IPS-18a (cell line): ENCODE data around the gene ATP9A.
"Not testable (repeated sequence)": the region's sequence is repeated elsewhere in the genome, so short reads cannot be mapped to it uniquely, and the experiment has no call there.

Experiments used
- H3K27ac ChIP-seq: one replicate; pipeline ENCODE4 v1.5.1; 2013; ENCODE audit warnings: low read length
- H3K27me3 ChIP-seq: one replicate; pipeline ENCODE4 v1.6.1; 2013; ENCODE audit warnings: mild to moderate bottlenecking, low read length; ENCODE audit not compliant: control insufficient read depth, insufficient read depth
- H3K36me3 ChIP-seq: one replicate; pipeline ENCODE4 v1.6.1; 2013; ENCODE audit warnings: low read depth, low read length; ENCODE audit not compliant: control insufficient read depth
- H3K4me1 ChIP-seq: one replicate; pipeline ENCODE4 v1.6.1; 2013; ENCODE audit warnings: low read depth, low read length; ENCODE audit not compliant: control insufficient read depth
- H3K4me3 ChIP-seq: one replicate; pipeline ENCODE4 v1.5.1; 2013; ENCODE audit warnings: low read length
- H3K9ac ChIP-seq: one replicate; pipeline ENCODE4 v1.6.1; 2013; ENCODE audit warnings: mild to moderate bottlenecking, low read length, moderate library complexity
- H3K9me3 ChIP-seq: one replicate; pipeline ENCODE4 v1.6.1; 2013; ENCODE audit warnings: low read depth, low read length; ENCODE audit not compliant: control insufficient read depth

Gene ATP9A

DNA sequence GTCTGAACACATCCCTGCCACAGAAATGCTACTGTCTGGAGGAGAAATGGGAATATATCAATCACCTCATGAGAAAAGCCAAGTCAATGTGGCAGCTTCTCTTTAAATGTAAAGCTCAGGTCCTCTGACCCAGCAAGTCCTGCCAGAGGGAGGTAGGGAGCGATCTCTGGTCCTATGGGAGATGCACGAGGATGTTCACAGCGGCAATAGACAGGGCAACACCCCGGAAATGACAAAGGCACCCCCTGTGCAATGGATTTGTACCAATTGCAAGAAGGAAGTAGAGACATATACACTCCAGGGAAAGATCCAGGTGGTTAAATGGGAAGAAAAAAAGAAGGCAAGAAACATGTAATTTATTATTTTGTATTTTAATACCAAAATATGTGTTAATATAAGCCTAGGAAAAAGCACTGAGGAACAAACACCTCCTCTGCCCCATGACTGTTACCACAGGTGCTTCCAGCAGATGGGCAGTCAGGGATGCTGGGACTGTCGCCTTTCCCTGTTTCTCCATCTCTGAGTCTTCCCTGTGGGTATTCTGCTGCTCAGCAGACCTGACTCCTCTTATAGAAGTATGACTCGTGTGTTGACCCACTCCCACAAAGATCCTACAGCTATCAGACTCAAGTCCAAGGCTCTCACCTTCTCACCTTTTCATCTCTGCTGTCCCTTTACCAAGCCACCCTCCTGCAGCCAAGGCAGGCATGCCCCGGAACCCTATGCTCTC is 20.8 kb downstream of the ATP9A start:
- Histone ChIP-seq H3K27ac (no peak overlapping the region), H3K4me1 (no peaks in the 10 kb centered on the region), H3K27me3 (no peaks in the 10 kb centered on the region), H3K9ac (no peak overlapping the region), H3K4me3 (no peak overlapping the region), H3K9me3 (no peaks in the 10 kb centered on the region), H3K36me3 (no peaks in the 10 kb centered on the region)

DNA sequence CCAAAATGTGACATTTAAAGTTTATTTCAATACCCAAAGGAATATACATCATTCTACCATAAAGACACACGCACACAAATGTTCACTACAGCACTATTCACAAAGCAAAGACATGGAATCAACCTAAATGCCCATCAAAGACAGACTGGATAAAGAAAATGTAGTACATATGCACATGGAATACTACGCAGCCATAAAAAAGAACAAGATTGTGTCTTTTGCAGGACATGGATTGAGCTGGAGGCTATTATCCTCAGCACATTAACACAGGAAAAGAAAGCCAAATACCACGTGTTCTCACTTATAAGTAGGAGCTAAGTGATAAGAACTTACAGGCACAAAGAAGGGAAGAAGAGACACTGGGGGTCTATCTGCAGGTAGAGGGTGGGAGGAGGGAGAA is 22.4 kb downstream of the ATP9A start:
- H3K27me3 ChIP-seq: no peaks in the 10 kb centered on the region
- H3K9ac ChIP-seq: no peak overlapping the region
- no peak overlapping the region for H3K27ac ChIP-seq
- H3K36me3 ChIP-seq: no peaks in the 10 kb centered on the region
- H3K4me1 ChIP-seq: no peaks in the 10 kb centered on the region
- H3K9me3 ChIP-seq: no peaks in the 10 kb centered on the region
- no peak overlapping the region for H3K4me3 ChIP-seq

DNA sequence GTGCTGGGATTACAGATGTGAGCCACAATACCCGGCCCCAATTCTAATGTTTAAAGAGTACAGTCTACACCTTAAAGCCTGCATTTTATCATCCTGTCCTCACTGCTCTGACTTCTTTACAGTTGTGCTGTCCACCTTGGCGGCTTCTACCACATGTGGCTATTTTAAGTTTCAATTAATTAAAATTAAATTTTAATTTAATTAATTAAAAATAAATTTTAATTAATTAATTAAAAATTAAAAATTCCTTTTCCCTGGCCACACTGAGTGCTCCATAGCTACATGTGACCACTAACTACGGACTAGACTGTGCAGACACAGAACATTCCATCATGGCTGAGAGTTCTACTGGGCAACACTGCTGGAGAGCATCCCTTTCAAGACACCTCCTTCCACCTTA is 27.4 kb downstream of the ATP9A start:
- no peaks in the 10 kb centered on the region for H3K9me3 ChIP-seq
- no peak overlapping the region for H3K27ac ChIP-seq
- H3K9ac ChIP-seq: no peak overlapping the region
- H3K27me3 ChIP-seq: no peaks in the 10 kb centered on the region
- H3K4me1 ChIP-seq: no peaks in the 10 kb centered on the region
- H3K4me3 ChIP-seq: no peak overlapping the region
- no peaks in the 10 kb centered on the region for H3K36me3 ChIP-seq

DNA sequence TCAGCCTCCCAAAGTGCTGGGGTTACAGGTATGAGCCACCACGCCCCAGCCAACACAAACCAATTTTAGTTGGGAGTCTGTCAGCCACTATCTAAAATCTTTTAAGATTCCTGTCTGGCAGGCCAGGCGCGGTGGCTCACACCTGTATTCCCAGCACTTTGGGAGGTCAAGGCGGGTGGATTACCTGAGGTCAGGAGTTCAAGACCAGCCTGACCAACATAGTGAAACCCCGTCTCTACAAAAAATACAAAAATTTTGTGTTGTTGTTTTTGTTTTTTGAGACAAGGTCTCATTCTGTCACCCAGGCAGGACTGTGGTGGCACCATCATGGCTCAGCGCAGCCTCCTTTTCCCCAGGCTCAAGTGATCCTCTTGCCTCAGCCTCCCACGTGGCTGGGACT is 27.9 kb downstream of the ATP9A start:
- H3K9ac ChIP-seq, H3K4me1 ChIP-seq, H3K9me3 ChIP-seq, H3K27ac ChIP-seq, H3K4me3 ChIP-seq, H3K27me3 ChIP-seq, H3K36me3 ChIP-seq: not testable (repeated sequence)

DNA sequence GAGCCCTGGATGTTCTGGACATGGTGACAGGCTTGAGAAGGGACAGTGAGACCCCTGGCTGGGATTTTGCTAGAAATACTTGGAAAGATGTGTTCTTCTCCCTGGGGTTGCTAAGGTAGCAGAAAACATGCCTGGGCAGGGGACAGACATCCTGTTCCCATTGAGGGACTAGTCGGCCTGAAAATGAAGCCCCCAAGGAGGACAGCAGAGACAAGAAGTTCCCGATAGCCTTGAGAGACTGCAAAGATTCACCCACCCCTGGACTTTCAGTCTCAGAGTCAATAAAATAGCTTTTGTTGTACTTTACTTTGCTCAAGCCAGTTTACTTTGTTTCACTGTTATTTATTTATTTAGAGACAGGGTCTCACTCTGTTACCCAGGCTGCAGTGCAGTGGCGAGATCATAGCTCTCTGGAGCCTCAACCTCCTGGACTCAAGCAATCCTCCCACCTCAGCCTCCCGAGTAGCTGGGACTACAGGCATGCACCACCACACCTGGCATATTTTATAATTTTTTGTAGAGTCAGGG is 28.4 kb downstream of the ATP9A start:
- Histone ChIP-seq H3K27ac (no peak overlapping the region), H3K4me3 (no peak overlapping the region), H3K9ac (no peak overlapping the region), H3K27me3 (no peaks in the 10 kb centered on the region), H3K4me1 (no peaks in the 10 kb centered on the region), H3K36me3 (no peaks in the 10 kb centered on the region), H3K9me3 (no peaks in the 10 kb centered on the region)

DNA sequence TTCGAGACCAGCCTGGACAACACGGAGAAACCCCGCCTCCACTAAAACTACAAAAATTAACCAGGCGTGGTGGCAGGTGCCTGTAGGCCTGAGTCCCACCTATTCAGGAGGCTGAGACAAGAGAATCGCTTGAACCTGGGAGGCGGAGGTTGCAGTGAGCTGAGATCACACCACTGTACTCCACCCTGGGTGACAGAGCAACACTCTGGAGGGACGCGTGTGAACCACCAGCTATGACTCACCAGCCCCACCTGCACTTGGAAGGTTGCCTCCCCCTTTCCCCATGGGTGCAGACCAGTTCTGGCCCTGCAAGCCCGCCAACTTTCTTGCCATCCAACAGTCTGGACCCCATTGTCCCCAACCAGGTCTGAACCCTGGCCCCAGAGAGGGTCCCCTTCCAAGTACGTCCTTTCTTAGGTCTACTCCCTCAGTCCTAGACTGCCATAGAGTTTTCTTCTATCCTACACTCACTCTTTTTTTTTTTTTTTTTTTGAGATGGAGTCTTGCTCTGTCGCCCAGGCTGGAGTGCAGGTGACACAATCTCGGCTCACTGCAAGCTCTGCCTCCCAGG is 29.2 kb downstream of the ATP9A start:
- Histone ChIP-seq H3K27me3 (no peaks in the 10 kb centered on the region), H3K9me3 (no peaks in the 10 kb centered on the region), H3K9ac (no peak overlapping the region), H3K36me3 (no peaks in the 10 kb centered on the region), H3K27ac (no peak overlapping the region), H3K4me3 (no peak overlapping the region), H3K4me1 (no peaks in the 10 kb centered on the region)

DNA sequence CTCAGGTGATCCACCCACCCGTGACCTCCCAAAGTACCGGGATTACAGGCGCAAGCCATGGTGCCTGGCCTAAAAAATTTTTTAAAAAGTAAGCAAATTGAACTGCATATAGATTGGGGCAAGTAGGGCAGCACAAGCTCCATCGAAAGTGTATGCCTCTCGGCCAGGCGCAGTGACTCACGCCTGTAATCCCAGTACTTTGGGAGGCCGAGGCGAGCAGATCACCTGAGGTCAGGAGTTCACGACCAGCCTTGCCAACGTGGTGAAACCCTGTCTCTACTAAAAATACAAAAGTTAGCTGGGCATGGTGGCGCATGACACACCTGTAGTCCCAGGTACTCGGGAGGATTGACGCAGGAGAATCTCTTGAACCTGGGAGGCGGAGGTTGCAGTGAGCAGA is 29.9 kb downstream of the ATP9A start:
- H3K4me1 ChIP-seq, H3K27me3 ChIP-seq, H3K27ac ChIP-seq, H3K9me3 ChIP-seq, H3K36me3 ChIP-seq, H3K9ac ChIP-seq, H3K4me3 ChIP-seq: not testable (repeated sequence)

DNA sequence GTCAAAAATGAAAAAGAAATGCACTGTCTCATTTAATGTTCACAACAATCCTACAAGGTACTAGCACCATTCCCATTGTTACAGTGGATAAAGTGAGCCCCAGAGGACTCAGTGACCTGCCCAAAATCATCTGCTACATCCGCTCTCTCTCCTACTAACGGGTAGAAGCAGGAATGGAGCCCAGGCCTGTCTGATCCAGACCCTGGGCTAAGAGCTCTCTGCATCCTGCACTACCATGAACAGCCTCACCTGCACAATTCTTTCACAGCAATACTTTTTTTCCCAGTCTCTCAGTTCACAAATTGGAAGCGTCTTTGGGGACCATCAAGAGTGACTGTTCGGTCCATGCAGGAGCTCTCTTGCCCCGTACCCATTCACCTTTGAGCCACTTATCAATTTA is 31.2 kb downstream of the ATP9A start:
- H3K27ac ChIP-seq: no peak overlapping the region
- no peaks in the 10 kb centered on the region for H3K4me1 ChIP-seq
- no peaks in the 10 kb centered on the region for H3K36me3 ChIP-seq
- no peak overlapping the region for H3K9ac ChIP-seq
- no peak overlapping the region for H3K4me3 ChIP-seq
- H3K27me3 ChIP-seq: no peaks in the 10 kb centered on the region
- no peaks in the 10 kb centered on the region for H3K9me3 ChIP-seq

DNA sequence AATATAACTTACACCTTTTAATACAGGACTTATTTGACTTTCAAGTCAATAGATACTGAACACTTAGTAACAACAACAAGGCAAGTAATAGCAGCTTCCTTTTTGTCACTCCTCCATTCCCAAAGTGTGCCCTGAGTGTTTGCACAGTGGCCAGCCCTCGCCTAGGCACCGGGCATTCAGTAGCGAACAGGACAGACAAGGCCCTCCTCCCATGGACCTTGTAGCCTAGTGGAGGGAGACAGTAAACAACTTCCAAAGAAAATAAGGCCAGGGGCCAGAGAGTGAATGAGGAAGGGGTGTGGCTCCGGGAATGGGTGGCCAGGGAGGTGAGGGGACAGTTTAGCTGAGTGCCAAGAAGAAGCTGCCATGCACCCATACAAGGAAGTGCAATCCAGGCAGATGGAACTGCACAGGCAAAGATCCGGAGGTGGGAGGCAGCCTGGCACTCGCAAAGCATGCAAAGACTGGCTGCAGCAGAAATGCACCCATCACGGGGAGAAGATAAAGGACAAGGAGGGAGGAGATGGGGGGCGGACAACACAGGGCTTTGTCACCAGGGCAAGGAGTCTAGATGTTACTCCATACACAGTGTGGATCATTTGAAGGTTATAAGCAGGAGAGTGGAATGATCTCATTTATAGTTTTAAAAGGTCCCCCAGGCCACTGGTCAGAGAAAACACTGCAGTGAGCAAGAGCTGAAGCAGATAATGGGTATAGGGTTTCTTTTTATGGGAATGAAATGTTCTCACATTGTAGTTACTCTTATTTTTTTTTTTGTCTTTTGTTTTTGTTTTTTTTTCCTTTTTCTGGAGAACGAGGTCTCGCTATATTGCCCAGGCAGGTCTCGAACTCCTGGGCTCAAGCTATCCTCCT is 32.2 kb downstream of the ATP9A start:
- H3K36me3 ChIP-seq: no peaks in the 10 kb centered on the region
- H3K9ac ChIP-seq: no peak overlapping the region
- no peaks in the 10 kb centered on the region for H3K27me3 ChIP-seq
- H3K27ac ChIP-seq: no peak overlapping the region
- no peak overlapping the region for H3K4me3 ChIP-seq
- no peaks in the 10 kb centered on the region for H3K4me1 ChIP-seq
- H3K9me3 ChIP-seq: no peaks in the 10 kb centered on the region

DNA sequence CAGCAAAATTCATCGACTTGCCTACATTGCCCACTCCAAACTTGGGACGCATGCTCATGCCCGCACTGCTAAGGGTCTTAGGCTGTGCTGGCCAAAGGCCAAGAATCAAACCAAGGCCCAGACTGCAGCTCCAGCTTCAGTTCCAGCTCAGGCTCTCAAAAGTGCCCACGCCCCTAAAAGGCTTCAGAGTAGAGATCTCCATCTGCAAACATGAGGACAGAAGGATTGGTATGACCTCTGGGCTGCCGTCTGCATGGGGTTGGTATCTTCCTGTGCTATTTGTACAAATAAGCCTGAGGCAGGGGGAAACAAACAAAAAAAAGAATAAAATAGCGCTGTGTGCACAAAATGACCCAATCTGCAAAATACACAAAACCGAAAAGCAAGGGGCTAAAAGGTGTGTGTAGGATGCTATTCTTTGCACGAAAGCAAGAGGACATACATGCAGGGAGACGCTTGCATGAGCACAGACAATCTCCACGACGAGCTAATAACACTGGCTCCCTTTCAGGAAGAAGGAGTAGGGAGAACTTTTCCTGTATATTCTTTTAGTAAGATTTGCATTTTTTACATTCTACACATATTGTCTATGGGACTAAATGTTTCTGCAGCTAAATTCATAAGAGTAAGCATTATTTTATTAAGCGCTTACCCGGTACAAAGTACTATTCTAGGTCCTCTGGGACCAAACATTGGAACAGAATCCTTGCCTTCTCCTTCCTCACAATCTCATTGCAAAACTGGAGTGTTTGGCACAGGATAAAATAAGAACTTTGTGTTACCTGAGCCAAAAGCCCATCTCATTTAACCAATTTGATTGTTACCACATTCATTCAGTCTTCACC is 33.1 kb downstream of the ATP9A start:
- Histone ChIP-seq H3K36me3 (no peaks in the 10 kb centered on the region), H3K9me3 (no peaks in the 10 kb centered on the region), H3K4me1 (no peaks in the 10 kb centered on the region), H3K4me3 (no peak overlapping the region), H3K27ac (no peak overlapping the region), H3K9ac (no peak overlapping the region), H3K27me3 (no peaks in the 10 kb centered on the region)

DNA sequence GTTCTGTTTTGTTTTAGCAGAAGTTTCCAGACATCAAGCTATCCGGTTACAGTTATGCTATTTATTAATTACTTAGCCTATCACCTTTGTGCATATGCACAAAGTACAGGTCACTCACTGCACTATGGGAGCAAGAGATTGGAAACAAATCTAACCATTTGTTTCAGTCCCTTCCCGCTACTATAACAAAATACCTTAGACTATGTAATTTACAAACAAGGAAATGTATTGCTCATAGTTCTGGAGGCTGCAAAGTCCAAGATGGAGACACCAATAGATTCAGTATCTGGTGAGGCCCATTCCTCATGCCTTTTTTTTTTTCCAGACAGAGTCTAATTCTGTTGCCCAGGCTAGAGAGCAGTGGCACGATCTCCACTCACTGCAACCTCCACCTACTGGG is 35.1 kb downstream of the ATP9A start:
- Histone ChIP-seq H3K9ac (no peak overlapping the region), H3K9me3 (no peaks in the 10 kb centered on the region), H3K36me3 (no peaks in the 10 kb centered on the region), H3K4me1 (no peaks in the 10 kb centered on the region), H3K27me3 (no peaks in the 10 kb centered on the region), H3K4me3 (no peak overlapping the region), H3K27ac (no peak overlapping the region)
